WI38 (cell line): ENCODE data around the gene PIGQ.

ENCODE experiments used
- H3K4me3 ChIP-seq: 2 replicates; pipeline ENCODE4 v1.5.1; 2011; ENCODE audit warnings: low read depth, mild to moderate bottlenecking, control low read depth, low read length
- TF ChIP-seq, protein P1 (sequence below): IDR thresholded peaks from 2 replicates; pipeline ENCODE4 v1.5.1; 2012; ENCODE audit warnings: low read depth, mild to moderate bottlenecking, control low read depth, low read length

The PIGQ gene

DNA sequence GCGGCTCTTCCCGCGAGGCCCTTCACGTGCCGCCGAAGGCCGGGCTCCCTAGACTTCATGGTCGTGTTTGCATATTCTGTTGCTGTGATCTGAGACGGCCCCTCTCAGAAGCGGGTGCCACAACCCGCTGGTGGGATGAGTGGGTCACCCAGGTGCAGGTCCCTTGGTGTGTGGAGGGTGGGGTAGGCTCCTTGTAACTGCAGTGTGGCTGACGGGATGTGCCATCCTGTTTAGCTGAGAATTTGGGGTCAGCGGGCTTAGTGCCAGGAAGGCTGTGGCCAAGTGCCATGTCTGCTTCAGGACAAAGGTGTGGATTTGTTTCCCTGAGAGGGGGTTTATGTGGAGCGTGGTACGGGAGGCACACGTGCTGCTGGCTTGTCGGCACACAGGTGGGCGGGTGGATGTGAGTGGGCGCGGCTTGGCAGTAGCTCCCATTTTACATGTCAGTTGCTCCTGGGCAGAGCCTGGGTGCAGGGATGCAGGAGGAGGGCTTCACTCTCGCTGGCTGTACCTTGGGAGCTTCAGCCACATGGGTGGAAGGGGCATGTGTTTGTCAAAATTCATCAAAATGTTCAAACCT, 51.8 kb downstream of the PIGQ start:
- TF ChIP-seq, protein P1, sequence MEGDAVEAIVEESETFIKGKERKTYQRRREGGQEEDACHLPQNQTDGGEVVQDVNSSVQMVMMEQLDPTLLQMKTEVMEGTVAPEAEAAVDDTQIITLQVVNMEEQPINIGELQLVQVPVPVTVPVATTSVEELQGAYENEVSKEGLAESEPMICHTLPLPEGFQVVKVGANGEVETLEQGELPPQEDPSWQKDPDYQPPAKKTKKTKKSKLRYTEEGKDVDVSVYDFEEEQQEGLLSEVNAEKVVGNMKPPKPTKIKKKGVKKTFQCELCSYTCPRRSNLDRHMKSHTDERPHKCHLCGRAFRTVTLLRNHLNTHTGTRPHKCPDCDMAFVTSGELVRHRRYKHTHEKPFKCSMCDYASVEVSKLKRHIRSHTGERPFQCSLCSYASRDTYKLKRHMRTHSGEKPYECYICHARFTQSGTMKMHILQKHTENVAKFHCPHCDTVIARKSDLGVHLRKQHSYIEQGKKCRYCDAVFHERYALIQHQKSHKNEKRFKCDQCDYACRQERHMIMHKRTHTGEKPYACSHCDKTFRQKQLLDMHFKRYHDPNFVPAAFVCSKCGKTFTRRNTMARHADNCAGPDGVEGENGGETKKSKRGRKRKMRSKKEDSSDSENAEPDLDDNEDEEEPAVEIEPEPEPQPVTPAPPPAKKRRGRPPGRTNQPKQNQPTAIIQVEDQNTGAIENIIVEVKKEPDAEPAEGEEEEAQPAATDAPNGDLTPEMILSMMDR = no peak
- no peak overlapping the region for H3K4me3 ChIP-seq

GRCh38 chr16:622920-623280, 53.1 kb downstream of the PIGQ start:
- no peak overlapping the region for H3K4me3 ChIP-seq
- TF ChIP-seq, protein P1 = no peak

GRCh38 chr16:624526-625070, 54.8 kb downstream of the PIGQ start:
- TF ChIP-seq, protein P1 = no peak
- H3K4me3 ChIP-seq = no peak overlapping the region

GRCh38 chr16:625117-625976, 55.6 kb downstream of the PIGQ start:
- H3K4me3 ChIP-seq = no peak overlapping the region
- TF ChIP-seq, protein P1 = no peak

GRCh38 chr16:625977-626765, 56.4 kb downstream of the PIGQ start:
- H3K4me3 ChIP-seq = no peak overlapping the region

GRCh38 chr16:626787-627453, 57.2 kb downstream of the PIGQ start:
- TF ChIP-seq, protein P1 = no peak
- H3K4me3 ChIP-seq = no peak overlapping the region

More at GRCh38 chr16:625977-626765, 56.4 kb downstream of the PIGQ start:
- TF ChIP-seq, protein P1 = no peak
